Adrenal gland (tissue), 5 donors: ENCODE data around the gene EPHA4.

Experiments
- POLR2A ChIP-seq, 2 donors: fragments of 450-650 bp; IDR thresholded peaks; one replicate each; pipeline ENCODE4 v1.6.1; 2017; ENCODE audit warnings: antibody characterized with exemption in 2 of 2, mild to moderate bottlenecking in 2 of 2, moderate library complexity in 1 of 2
- TF ChIP-seq, protein P1 (sequence below), 6 experiments: fragments of 450-650 bp in 4 of 6; fragments of 200-600 bp in 2 of 6; sonication (generic) in 1 of 6; IDR thresholded peaks; 1 replicate in 5 of 6; 2 replicates in 1 of 6; pipeline versions ENCODE4 v1.5.1 to v1.8.0; 2016 to 2021; ENCODE audit warnings: antibody characterized with exemption in 6 of 6, mild to moderate bottlenecking in 2 of 6, moderate library complexity in 1 of 6
- donor health status: DM: no; HTN: no; CAD: no.

DNA sequence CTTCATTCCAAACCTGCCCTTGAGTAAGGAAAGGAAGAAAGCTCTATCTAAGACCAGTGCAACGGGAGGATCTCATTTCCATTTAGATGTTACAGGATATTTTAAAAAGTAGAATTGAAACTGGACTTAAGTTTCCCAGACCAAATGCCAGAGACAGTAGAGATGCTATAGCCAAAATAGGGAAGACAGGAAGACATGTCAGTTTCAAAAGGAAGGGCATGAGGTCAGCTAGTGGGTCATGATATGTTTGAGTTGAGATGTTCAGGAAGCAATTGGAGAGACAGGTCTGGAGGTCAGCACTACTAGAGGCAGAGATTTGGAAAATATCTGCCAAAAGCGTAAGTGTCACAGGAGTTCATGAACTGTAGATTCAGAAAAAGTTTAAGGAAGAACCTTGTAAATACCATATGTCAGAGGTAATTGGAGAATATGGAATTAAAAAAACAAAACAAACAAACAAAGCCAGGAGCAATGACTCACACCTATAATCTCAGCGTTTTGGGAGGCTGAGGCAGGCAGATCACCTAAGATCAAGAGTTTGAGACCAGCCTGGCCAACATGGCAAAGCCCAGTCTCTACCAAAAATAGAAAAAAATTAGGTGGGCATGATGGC, 50.8 kb downstream of the EPHA4 start:
- TF ChIP-seq, protein P1, sequence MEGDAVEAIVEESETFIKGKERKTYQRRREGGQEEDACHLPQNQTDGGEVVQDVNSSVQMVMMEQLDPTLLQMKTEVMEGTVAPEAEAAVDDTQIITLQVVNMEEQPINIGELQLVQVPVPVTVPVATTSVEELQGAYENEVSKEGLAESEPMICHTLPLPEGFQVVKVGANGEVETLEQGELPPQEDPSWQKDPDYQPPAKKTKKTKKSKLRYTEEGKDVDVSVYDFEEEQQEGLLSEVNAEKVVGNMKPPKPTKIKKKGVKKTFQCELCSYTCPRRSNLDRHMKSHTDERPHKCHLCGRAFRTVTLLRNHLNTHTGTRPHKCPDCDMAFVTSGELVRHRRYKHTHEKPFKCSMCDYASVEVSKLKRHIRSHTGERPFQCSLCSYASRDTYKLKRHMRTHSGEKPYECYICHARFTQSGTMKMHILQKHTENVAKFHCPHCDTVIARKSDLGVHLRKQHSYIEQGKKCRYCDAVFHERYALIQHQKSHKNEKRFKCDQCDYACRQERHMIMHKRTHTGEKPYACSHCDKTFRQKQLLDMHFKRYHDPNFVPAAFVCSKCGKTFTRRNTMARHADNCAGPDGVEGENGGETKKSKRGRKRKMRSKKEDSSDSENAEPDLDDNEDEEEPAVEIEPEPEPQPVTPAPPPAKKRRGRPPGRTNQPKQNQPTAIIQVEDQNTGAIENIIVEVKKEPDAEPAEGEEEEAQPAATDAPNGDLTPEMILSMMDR (IDR thresholded peaks at IDR 0.05) = no peak
- no peak for TF ChIP-seq POLR2A (IDR thresholded peaks at IDR 0.05)
